Non-pigmented ciliary epithelial cell (primary cell): ENCODE measurements around the gene ERBB4.
"Not testable (repeated sequence)": the region's sequence is repeated elsewhere in the genome, so short reads cannot be mapped to it uniquely, and the experiment has no call there.

ENCODE experiments used
- DNase-seq: peaks from one replicate; pipeline ENCODE4 v3.0.0-alpha.2; 2010; ENCODE audit warnings: low read depth

Gene ERBB4

GRCh38 chr2:212528106-212528856, 10.3 kb downstream of the ERBB4 start:
- DNase-seq: no peak

GRCh38 chr2:212526059-212526458, 12.5 kb downstream of the ERBB4 start:
- DNase-seq: no peak

GRCh38 chr2:212523756-212524155, 14.8 kb downstream of the ERBB4 start:
- no peak for DNase-seq

GRCh38 chr2:212520340-212520739, 18.3 kb downstream of the ERBB4 start:
- DNase-seq: no peak

- DNase-seq: no peak
Observed at GRCh38 chr2:212517693-212518092, 20.9 kb downstream of the ERBB4 start.

GRCh38 chr2:212505586-212505985, 33.0 kb downstream of the ERBB4 start:
- DNase-seq: no peak

GRCh38 chr2:212495046-212495445, 43.6 kb downstream of the ERBB4 start:
- DNase-seq: no peak

GRCh38 chr2:212494418-212495020, 44.1 kb downstream of the ERBB4 start:
- DNase-seq: no peak

GRCh38 chr2:212489719-212490346, 48.8 kb downstream of the ERBB4 start:
- no peak for DNase-seq

GRCh38 chr2:212488611-212489010, 50.0 kb downstream of the ERBB4 start:
- no peak for DNase-seq

GRCh38 chr2:212484563-212485080, 54.0 kb downstream of the ERBB4 start:
- peak; percentile 3 for DNase-seq

GRCh38 chr2:212480447-212480846, 58.2 kb downstream of the ERBB4 start:
- DNase-seq: no peak

- no peak for DNase-seq
Observed at GRCh38 chr2:212477571-212477970, 61.0 kb downstream of the ERBB4 start.

GRCh38 chr2:212473211-212473610, 65.4 kb downstream of the ERBB4 start:
- DNase-seq: no peak

- not testable (repeated sequence) for DNase-seq
Observed at GRCh38 chr2:212467551-212467950, 71.1 kb downstream of the ERBB4 start.

- DNase-seq: no peak
Observed at GRCh38 chr2:212465456-212465855, 73.1 kb downstream of the ERBB4 start.

- not testable (repeated sequence) for DNase-seq
Observed at GRCh38 chr2:212461708-212462107, 76.9 kb downstream of the ERBB4 start.

- DNase-seq: no peak
Observed at GRCh38 chr2:212454149-212454548, 84.5 kb downstream of the ERBB4 start.

GRCh38 chr2:212451786-212452231, 86.8 kb downstream of the ERBB4 start:
- DNase-seq: peak; percentile 57

GRCh38 chr2:212448698-212449097, 89.9 kb downstream of the ERBB4 start:
- no peak for DNase-seq

GRCh38 chr2:212441821-212442220, 96.8 kb downstream of the ERBB4 start:
- no peak for DNase-seq

- DNase-seq: no peak
Observed at GRCh38 chr2:212441141-212441540, 97.5 kb downstream of the ERBB4 start.
